HG03575 (cell line): ENCODE measurements around the gene KCNH4.
"Not testable (repeated sequence)": the region's sequence is repeated elsewhere in the genome, so short reads cannot be mapped to it uniquely, and the experiment has no call there.

Experiments
- ATAC-seq: cut with Tn5 transposase; IDR thresholded peaks from one replicate; pipeline ENCODE4 v1.9.1; 2021; ENCODE audit not compliant: unreplicated experiment, insufficient number of reproducible peaks, low FRiP score; ENCODE audit errors: extremely low read depth

The KCNH4 gene

GRCh38 chr17:42198897-42199296, 18.0 kb upstream of the KCNH4 start:
- ATAC-seq: no peak

- ATAC-seq: no peak
Measured at GRCh38 chr17:42197564-42198156, 16.7 kb upstream of the KCNH4 start.

- ATAC-seq: no peak
Measured at GRCh38 chr17:42193969-42194899, 13.3 kb upstream of the KCNH4 start, which contains the start of gene GHDC. TSS of gene GHDC (minus strand) at chr17:42194494. CDS start at chr17:42193581, 913 bp downstream.

GRCh38 chr17:42193216-42193968, 12.4 kb upstream of the KCNH4 start:
- no peak for ATAC-seq

GRCh38 chr17:42192189-42193126, 11.5 kb upstream of the KCNH4 start:
- no peak for ATAC-seq

GRCh38 chr17:42191275-42191608, 10.3 kb upstream of the KCNH4 start:
- no peak for ATAC-seq

GRCh38 chr17:42190491-42191274, 9.7 kb upstream of the KCNH4 start:
- no peak for ATAC-seq

- ATAC-seq: no peak
Measured at GRCh38 chr17:42189651-42189965, 8.7 kb upstream of the KCNH4 start.

GRCh38 chr17:42188749-42189650, 8.1 kb upstream of the KCNH4 start:
- no peak for ATAC-seq

- no peak for ATAC-seq
Measured at GRCh38 chr17:42187833-42188232, 6.9 kb upstream of the KCNH4 start.

- ATAC-seq: not testable (repeated sequence)
Measured at GRCh38 chr17:42186191-42186590, 5.2 kb upstream of the KCNH4 start.

GRCh38 chr17:42185621-42185930, 4.6 kb upstream of the KCNH4 start:
- no peak for ATAC-seq

GRCh38 chr17:42184713-42185620, 4.0 kb upstream of the KCNH4 start, which contains the start of gene HCRT:
TSS of gene HCRT (minus strand) at chr17:42185452. CDS start at chr17:42185365, 87 bp downstream.
- ATAC-seq: no peak

- no peak for ATAC-seq
Measured at GRCh38 chr17:42183741-42184711, 3.1 kb upstream of the KCNH4 start.
